ENCODE measurements around the gene FES.

GRCh38 chr15:90942354-90943120 lies 58.2 kb downstream of the FES start:
- TF ChIP-seq ATF6 (CRISPR knock-in tag; conservative IDR thresholded peaks at IDR 0.05) (no peak), CTCF (CRISPR knock-in tag; IDR thresholded peaks at IDR 0.05) (no peak)

Measured in HepG2 (cell line).